Measurements from ENCODE around the gene AKNA.

The AKNA gene

GRCh38 chr9:114374936-114375335 lies 12.8 kb downstream of the AKNA start:
- DNase-seq (ENCODE audit: low read depth in 2 of 2), result no peak

- no peak for DNase-seq (ENCODE audit: low read depth in 2 of 2)
Measured at GRCh38 chr9:114373960-114374730, 13.6 kb downstream of the AKNA start.

- DNase-seq (ENCODE audit: low read depth in 2 of 2), result peak; percentile 70 to 72
Measured at GRCh38 chr9:114372921-114373448, 14.8 kb downstream of the AKNA start.

GRCh38 chr9:114371973-114372917 lies 15.5 kb downstream of the AKNA start:
- DNase-seq (ENCODE audit: low read depth in 2 of 2), result peak in 1 of 2 donors; percentile 30

GRCh38 chr9:114371343-114371944 lies 16.3 kb downstream of the AKNA start:
- no peak for DNase-seq (ENCODE audit: low read depth in 2 of 2)

GRCh38 chr9:114370968-114371320 lies 16.8 kb downstream of the AKNA start:
- DNase-seq (ENCODE audit: low read depth in 2 of 2), result no peak

GRCh38 chr9:114370251-114370967 lies 17.4 kb downstream of the AKNA start:
- DNase-seq (ENCODE audit: low read depth in 2 of 2), result no peak

- no peak for DNase-seq (ENCODE audit: low read depth in 2 of 2)
Measured at GRCh38 chr9:114369216-114370130, 18.3 kb downstream of the AKNA start.

- DNase-seq (ENCODE audit: low read depth in 2 of 2), result no peak
Measured at GRCh38 chr9:114367772-114368569, 19.8 kb downstream of the AKNA start.

- no peak for DNase-seq (ENCODE audit: low read depth in 2 of 2)
Measured at GRCh38 chr9:114367366-114367765, 20.4 kb downstream of the AKNA start.

- DNase-seq (ENCODE audit: low read depth in 2 of 2), result no peak
Measured at GRCh38 chr9:114366334-114367128, 21.3 kb downstream of the AKNA start.

GRCh38 chr9:114365194-114365593 lies 22.6 kb downstream of the AKNA start:
- no peak for DNase-seq (ENCODE audit: low read depth in 2 of 2)

GRCh38 chr9:114364134-114365041 lies 23.4 kb downstream of the AKNA start:
- DNase-seq (ENCODE audit: low read depth in 2 of 2), result no peak

GRCh38 chr9:114363424-114363823 lies 24.4 kb downstream of the AKNA start:
- no peak for DNase-seq (ENCODE audit: low read depth in 2 of 2)

- no peak for DNase-seq (ENCODE audit: low read depth in 2 of 2)
Measured at GRCh38 chr9:114362394-114362793, 25.4 kb downstream of the AKNA start.

GRCh38 chr9:114361542-114361941 lies 26.2 kb downstream of the AKNA start:
- DNase-seq (ENCODE audit: low read depth in 2 of 2), result no peak

GRCh38 chr9:114359801-114360200 lies 28.0 kb downstream of the AKNA start:
- no peak for DNase-seq (ENCODE audit: low read depth in 2 of 2)

- DNase-seq (ENCODE audit: low read depth in 2 of 2), result no peak
Measured at GRCh38 chr9:114357911-114358328, 29.9 kb downstream of the AKNA start.

Data from stimulated activated CD8-positive, alpha-beta memory T cell treated with anti-CD3 and anti-CD28 coated beads, Interleukin-7, amount 100 ng/mL, for 4 hours (primary cell).